GM12878 (cell line): ENCODE measurements around the gene ZNF790. TPM values are rescaled to one million over a fixed set of nuclear protein-coding genes. Genes with fewer than 3 reads are reported as not detected.

Source experiments
- ASH2L ChIP-seq: fragments of 300-600, 200-600 bp; sonication (generic); IDR thresholded peaks from 2 replicates; pipeline ENCODE4 v1.6.1; 2017; ENCODE audit warnings: low read depth, mild to moderate bottlenecking, borderline replicate concordance
- CHD1 ChIP-seq: IDR thresholded peaks from 2 replicates; pipeline ENCODE4 v1.6.1; 2012; ENCODE audit warnings: low read depth, low read length, improper control_type of control experiment
- E4F1 ChIP-seq: fragments of 450-650 bp; IDR thresholded peaks from 2 replicates; pipeline ENCODE4 v1.6.1; 2018; ENCODE audit warnings: borderline replicate concordance, mild to moderate bottlenecking; ENCODE audit not compliant: partially characterized antibody
- EZH2 ChIP-seq: IDR thresholded peaks from 2 replicates; pipeline ENCODE4 v1.6.1; 2012; ENCODE audit warnings: low read depth, mild to moderate bottlenecking, control low read depth, inconsistent platforms, low read length, borderline replicate concordance; ENCODE audit not compliant: control insufficient read depth
- HCFC1 ChIP-seq: fragments of 150-350 bp; IDR thresholded peaks from 2 replicates; pipeline ENCODE4 v1.6.1; 2014; ENCODE audit warnings: low read length
- HDAC6 ChIP-seq: fragments of 200-600 bp; sonication (generic); IDR thresholded peaks from one replicate; pipeline ENCODE4 v1.8.0; 2017; ENCODE audit warnings: antibody characterized with exemption; ENCODE audit not compliant: unreplicated experiment
- KAT2A ChIP-seq: conservative IDR thresholded peaks from 2 replicates; pipeline ENCODE4 v1.6.1; 2011; ENCODE audit warnings: low read depth, low read length; ENCODE audit not compliant: control insufficient read depth
- KDM1A ChIP-seq: fragments of 200-600 bp; sonication (generic); IDR thresholded peaks from 2 replicates; pipeline ENCODE4 v1.6.1; 2016; ENCODE audit warnings: borderline replicate concordance
- MXI1 ChIP-seq: fragments of 150-350 bp; IDR thresholded peaks from 2 replicates; pipeline ENCODE4 v1.6.1; 2011; ENCODE audit warnings: low read depth, mild to moderate bottlenecking, inconsistent platforms, low read length, improper control_type of control experiment
- NBN ChIP-seq: fragments of 450-650 bp; IDR thresholded peaks from 2 replicates; pipeline ENCODE4 v1.6.1; 2016
- NFIC ChIP-seq: IDR thresholded peaks from 2 replicates; pipeline ENCODE4 v1.6.1; 2012; ENCODE audit warnings: low read depth, mild to moderate bottlenecking, inconsistent platforms, low read length, moderate library complexity
- NKRF ChIP-seq: fragments of 450-650 bp; conservative IDR thresholded peaks from 2 replicates; pipeline ENCODE4 v1.6.1; 2017; ENCODE audit warnings: mild to moderate bottlenecking, moderate library complexity
- SRF ChIP-seq, 2 experiments: IDR thresholded peaks; 2 replicates each; pipeline ENCODE4 v1.6.1; 2011; ENCODE audit warnings: low read depth in 2 of 2, low read length in 2 of 2, mild to moderate bottlenecking in 1 of 2, moderate library complexity in 1 of 2
- YY1 ChIP-seq: IDR thresholded peaks from 2 replicates; pipeline ENCODE4 v1.6.1; 2011; ENCODE audit warnings: low read depth, mild to moderate bottlenecking, low read length
- polyA plus RNA-seq, 11 experiments: library from polyadenylated mRNA; depleted of rRNA in 4 of 11; unstranded in 6 of 11; stranded (reverse) in 5 of 11; fragments of >200 nt; fragmentation: Nextera tagmentation in 4 of 11; fragmentation: Illumina TruSeq in 1 of 11; extraction: Ambion mirVana in 4 of 11; extraction: Trizol in 1 of 11; gene quantifications; 1 replicate in 1 of 11; 2 replicates in 10 of 11; pipeline versions ENCODE4 v1.2.1 to v1.2.3, GENCODE V29; 2011 to 2016; ENCODE audit warnings: inconsistent platforms in 2 of 11, missing spikeins in 2 of 11, low read depth in 1 of 11
- total RNA-seq, 4 experiments: library from RNA; depleted of rRNA in 3 of 4; stranded (reverse); fragments of >200 nt in 3 of 4; fragmentation: Illumina TruSeq in 1 of 4; extraction: Trizol in 1 of 4; gene quantifications; 2 replicates each; pipeline versions ENCODE4 v1.2.1 to v1.2.3, GENCODE V29; 2013 to 2021
- TF ChIP-seq, protein P1 (sequence below): fragments of 450-650 bp; IDR thresholded peaks from 2 replicates; pipeline ENCODE4 v1.6.1; 2017; ENCODE audit warnings: antibody characterized with exemption, mild to moderate bottlenecking, moderate library complexity
- TF ChIP-seq, protein P2 (sequence below): IDR thresholded peaks from 2 replicates; pipeline ENCODE4 v1.6.1; 2012; ENCODE audit warnings: improper control_type of control experiment, low read depth, low read length; ENCODE audit not compliant: insufficient replicate concordance

ZNF790 gene
- total and polyA plus RNA-seq, 10 of the 15 experiments (the other 5 are each of a cell fraction or from before 2014, with no cell fraction given): 0.87 to 5.2 (median 2.9) TPM

DNA sequence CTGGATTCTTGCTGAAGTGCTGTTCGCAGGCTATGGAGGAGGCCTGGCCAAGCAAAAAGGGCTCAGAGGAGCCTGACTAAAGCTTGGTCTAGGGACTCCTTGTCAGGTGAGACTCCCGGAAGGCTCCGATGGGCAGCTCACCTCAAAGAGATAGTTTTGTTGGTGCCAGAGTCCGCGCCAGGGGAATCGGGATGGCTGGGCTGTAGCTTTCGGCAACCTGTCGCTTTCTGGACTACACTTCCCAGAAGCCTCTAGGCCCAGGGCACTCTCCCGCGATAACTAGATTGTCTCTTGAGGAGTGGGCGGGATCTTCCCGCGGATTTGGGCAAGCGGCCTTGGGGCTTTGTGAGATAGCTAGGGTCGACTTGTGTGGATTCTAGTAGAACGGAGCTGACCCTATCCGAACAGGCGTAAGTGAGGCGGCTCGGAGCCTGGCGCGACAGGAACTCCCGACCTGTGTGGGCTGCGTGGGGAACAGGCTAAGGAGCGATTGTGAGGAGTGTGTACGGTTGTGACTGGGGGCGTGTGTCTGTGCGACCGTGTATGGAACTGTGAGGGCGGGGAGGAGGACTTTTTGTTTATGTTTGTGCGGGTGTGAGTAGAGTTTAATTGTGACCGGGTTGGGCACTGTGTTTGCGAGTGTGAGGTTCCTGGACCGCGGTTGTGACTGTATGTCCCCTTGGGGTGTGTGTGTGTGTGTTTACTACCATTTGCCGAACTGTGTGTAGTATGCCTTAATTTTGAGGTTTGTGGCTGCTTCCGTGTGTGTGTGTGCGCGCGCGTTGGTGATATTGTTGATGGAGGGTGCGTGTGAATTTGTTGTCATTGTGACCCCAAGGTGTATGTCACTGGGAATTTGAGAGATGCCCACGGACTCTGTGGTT lies 12.6 kb upstream of the ZNF790 start, which contains the start of gene ZNF345 (continued):
- TF ChIP-seq KDM1A: no peak
- peak; percentile 43; the same call in 1 of the 2 replicates for TF ChIP-seq NKRF
- no peak for TF ChIP-seq KAT2A
- peak; percentile 86 for TF ChIP-seq HCFC1
- TF ChIP-seq HDAC6: no peak
- TF ChIP-seq MXI1: no peak
- TF ChIP-seq, protein P1, sequence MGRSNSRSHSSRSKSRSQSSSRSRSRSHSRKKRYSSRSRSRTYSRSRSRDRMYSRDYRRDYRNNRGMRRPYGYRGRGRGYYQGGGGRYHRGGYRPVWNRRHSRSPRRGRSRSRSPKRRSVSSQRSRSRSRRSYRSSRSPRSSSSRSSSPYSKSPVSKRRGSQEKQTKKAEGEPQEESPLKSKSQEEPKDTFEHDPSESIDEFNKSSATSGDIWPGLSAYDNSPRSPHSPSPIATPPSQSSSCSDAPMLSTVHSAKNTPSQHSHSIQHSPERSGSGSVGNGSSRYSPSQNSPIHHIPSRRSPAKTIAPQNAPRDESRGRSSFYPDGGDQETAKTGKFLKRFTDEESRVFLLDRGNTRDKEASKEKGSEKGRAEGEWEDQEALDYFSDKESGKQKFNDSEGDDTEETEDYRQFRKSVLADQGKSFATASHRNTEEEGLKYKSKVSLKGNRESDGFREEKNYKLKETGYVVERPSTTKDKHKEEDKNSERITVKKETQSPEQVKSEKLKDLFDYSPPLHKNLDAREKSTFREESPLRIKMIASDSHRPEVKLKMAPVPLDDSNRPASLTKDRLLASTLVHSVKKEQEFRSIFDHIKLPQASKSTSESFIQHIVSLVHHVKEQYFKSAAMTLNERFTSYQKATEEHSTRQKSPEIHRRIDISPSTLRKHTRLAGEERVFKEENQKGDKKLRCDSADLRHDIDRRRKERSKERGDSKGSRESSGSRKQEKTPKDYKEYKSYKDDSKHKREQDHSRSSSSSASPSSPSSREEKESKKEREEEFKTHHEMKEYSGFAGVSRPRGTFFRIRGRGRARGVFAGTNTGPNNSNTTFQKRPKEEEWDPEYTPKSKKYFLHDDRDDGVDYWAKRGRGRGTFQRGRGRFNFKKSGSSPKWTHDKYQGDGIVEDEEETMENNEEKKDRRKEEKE: no peak
- TF ChIP-seq YY1: peak; percentile 43
- no peak for TF ChIP-seq ASH2L
- peak; percentile 17; the same call in 1 of the 2 replicates for TF ChIP-seq NBN
- no peak for TF ChIP-seq SRF (IDR thresholded peaks at IDR 0.05; ENCODE audit: low read depth in 2 of 2, low read length in 2 of 2)
- TF ChIP-seq CHD1: no peak
- TF ChIP-seq, protein P2, sequence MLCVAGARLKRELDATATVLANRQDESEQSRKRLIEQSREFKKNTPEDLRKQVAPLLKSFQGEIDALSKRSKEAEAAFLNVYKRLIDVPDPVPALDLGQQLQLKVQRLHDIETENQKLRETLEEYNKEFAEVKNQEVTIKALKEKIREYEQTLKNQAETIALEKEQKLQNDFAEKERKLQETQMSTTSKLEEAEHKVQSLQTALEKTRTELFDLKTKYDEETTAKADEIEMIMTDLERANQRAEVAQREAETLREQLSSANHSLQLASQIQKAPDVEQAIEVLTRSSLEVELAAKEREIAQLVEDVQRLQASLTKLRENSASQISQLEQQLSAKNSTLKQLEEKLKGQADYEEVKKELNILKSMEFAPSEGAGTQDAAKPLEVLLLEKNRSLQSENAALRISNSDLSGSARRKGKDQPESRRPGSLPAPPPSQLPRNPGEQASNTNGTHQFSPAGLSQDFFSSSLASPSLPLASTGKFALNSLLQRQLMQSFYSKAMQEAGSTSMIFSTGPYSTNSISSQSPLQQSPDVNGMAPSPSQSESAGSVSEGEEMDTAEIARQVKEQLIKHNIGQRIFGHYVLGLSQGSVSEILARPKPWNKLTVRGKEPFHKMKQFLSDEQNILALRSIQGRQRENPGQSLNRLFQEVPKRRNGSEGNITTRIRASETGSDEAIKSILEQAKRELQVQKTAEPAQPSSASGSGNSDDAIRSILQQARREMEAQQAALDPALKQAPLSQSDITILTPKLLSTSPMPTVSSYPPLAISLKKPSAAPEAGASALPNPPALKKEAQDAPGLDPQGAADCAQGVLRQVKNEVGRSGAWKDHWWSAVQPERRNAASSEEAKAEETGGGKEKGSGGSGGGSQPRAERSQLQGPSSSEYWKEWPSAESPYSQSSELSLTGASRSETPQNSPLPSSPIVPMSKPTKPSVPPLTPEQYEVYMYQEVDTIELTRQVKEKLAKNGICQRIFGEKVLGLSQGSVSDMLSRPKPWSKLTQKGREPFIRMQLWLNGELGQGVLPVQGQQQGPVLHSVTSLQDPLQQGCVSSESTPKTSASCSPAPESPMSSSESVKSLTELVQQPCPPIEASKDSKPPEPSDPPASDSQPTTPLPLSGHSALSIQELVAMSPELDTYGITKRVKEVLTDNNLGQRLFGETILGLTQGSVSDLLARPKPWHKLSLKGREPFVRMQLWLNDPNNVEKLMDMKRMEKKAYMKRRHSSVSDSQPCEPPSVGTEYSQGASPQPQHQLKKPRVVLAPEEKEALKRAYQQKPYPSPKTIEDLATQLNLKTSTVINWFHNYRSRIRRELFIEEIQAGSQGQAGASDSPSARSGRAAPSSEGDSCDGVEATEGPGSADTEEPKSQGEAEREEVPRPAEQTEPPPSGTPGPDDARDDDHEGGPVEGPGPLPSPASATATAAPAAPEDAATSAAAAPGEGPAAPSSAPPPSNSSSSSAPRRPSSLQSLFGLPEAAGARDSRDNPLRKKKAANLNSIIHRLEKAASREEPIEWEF: no peak
- no peak for TF ChIP-seq EZH2
- TF ChIP-seq E4F1: no peak
- no peak for TF ChIP-seq NFIC
